Measurements from ENCODE around the gene IFI35.
A peak's percentile ranks its signal among the peaks of the same experiment; 100 is the strongest.
"Not testable (repeated sequence)": the region's sequence is repeated elsewhere in the genome, so short reads cannot be mapped to it uniquely, and the experiment has no call there.

Gene IFI35

DNA sequence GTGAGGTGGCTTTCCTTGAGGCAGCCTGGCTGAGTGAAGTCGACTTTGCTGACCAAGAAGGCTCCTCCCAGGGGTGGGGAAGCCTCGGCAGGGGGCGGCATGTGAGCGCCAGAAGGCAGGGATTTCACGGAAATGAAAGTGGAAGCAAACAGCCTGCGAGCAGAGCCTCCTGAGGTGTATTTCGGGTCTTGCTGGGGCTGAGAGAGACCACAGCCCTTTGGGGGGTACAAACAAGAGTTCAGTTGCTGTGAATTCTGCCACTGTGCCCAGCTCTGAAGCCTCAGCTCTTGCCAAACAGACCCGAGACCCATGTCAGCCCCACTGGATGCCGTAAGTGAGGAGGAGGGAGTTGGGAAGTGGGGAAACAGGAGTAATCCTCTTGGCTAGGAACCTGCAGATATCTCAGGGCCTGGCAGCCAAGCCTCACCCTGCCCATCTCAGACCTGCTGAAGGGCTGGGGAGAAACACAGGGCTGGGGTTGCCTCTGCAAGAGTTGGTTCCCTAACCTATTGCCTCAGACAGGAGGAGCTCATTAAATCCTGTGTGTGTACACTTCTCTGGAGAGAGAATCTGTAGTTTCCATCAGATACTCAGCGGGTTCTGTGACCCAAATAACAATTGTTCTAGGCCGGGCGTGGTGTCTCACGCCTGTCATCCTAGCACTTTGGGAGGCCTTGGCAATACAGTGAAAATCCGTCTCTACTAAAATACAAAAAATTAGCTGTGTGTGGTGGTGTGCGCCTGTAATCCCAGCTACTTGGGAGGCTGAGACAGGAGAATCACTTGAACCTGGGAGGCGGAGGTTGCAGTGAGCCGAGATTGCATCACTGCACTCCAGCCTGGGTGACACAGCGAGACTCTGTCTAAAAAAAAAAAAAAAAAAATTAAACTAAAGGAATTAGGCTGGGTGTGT, at the start of gene IFI35:
Gene IFI35, plus strand, starts transcription at position 146 of the 913 bp plus-strand sequence. Its CDS starts 164 bp downstream, at position 310.
- peak; percentile 84 for DNase-seq (ENCODE audit: low read depth, low spot score)

GRCh38 chr17:42964161-42964932, 42.2 kb upstream of the IFI35 start, which contains the start of gene AARSD1:
AARSD1 (minus strand) TSS chr17:42964454; CDS start chr17:42964440, 14 bp downstream.
- peak; percentile 98 for DNase-seq (ENCODE audit: low read depth, low spot score)

- DNase-seq (ENCODE audit: low read depth, low spot score): no peak
These were observed 38.7 kb upstream of the IFI35 start for GRCh38 chr17:42967925-42968324.

GRCh38 chr17:42969001-42969581, 37.5 kb upstream of the IFI35 start:
- DNase-seq (ENCODE audit: low read depth, low spot score): no peak

GRCh38 chr17:42971589-42971988, 35.0 kb upstream of the IFI35 start:
- DNase-seq (ENCODE audit: low read depth, low spot score): no peak

- not testable (repeated sequence) for DNase-seq (ENCODE audit: low read depth, low spot score)
These were observed 33.3 kb upstream of the IFI35 start for GRCh38 chr17:42973323-42973722.

GRCh38 chr17:42975265-42975664, 31.3 kb upstream of the IFI35 start:
- no peak for DNase-seq (ENCODE audit: low read depth, low spot score)

DNA sequence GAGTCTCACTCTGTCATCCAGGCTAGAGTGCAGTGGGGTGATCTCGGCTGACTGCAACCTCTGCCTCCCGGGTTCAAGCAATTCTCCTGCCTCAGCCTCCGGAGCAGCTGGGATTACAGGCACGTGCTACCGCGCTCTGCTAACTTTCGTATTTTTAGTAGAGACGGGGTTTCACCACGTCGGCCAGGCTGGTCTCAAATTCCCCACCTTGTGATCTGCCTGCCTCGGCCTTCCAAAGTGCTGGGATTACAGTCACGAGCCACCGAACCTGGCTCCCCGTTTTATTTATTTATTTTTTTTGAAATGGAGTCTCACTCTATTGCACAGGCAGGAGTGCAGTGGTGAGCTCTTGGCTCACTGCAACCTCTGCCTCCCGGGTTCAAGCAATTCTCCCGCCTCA, 30.9 kb upstream of the IFI35 start:
- DNase-seq (ENCODE audit: low read depth, low spot score): not testable (repeated sequence)

DNA sequence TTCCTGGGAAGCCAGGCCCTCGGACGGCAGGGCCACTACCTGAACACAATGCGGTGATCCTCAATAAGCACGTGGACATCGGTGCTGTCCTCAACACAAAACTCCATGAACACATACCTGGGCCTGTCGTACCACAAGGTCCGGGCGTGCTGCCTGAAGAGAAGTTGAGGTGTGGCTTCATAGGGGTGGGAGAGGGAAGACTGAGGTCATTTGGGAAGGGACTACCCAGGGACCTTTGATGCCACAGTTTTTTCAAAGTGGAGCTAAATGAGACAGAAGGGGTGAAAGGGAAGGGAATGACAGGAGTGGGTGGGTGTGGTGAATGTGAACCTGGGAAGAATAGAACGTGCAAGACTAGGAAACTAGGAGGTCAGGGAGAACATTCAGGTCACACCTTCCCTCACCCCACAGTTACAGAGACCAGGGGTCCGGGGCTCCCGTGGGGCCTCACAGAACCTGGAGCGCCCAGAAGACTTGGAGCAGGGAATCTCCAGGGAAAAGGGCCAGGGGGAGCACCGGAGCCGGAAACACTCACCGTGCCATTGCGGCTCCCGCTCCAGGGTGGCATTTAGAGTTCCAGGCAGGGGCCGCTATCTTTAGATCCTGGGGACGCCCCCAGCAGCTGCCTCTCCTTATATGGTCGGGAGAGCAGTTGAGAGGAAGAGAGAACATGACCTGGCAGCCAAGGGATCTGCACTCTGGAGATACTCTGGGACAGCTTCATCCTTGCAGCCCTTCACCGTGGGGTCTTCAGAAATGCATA, 26.9 kb upstream of the IFI35 start, which contains the start of gene PTGES3L:
Gene PTGES3L, minus strand, starts transcription at position 570 of the 763 bp plus-strand sequence. Its CDS starts 27 bp downstream, at position 543.
- DNase-seq (ENCODE audit: low read depth, low spot score): peak; percentile 87

DNA sequence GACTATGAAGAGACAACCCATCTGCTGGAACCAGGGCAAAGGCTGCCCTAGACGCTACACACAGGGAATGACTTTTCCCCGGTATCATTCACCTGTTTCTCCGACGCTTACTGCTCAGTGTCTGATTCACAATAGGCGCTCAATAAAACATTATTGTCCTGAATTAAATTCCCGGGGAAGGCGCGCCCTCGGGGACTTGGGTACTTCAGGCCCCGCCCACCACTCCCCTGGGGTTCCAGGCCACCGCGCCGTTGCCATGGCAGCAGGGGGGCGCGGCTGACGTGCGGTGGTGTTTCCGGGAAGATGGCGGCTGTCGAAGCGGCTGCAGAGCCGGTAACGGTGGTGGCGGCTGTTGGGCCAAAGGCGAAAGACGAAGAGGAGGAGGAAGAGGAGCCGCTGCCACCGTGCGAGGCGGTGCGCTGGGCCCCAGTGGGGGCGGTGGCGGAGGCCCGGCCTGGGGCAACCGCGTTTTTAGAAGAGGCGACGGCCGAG, 26.3 kb upstream of the IFI35 start, which contains the start of gene RUNDC1:
Gene RUNDC1, plus strand, starts transcription at position 292 of the 492 bp plus-strand sequence. Its CDS starts 12 bp downstream, at position 304.
- DNase-seq (ENCODE audit: low read depth, low spot score): peak; percentile 93

GRCh38 chr17:42980766-42981397, 25.7 kb upstream of the IFI35 start:
- DNase-seq (ENCODE audit: low read depth, low spot score): peak; percentile 74

- no peak for DNase-seq (ENCODE audit: low read depth, low spot score)
These were observed 24.3 kb upstream of the IFI35 start for GRCh38 chr17:42982266-42982665.

DNA sequence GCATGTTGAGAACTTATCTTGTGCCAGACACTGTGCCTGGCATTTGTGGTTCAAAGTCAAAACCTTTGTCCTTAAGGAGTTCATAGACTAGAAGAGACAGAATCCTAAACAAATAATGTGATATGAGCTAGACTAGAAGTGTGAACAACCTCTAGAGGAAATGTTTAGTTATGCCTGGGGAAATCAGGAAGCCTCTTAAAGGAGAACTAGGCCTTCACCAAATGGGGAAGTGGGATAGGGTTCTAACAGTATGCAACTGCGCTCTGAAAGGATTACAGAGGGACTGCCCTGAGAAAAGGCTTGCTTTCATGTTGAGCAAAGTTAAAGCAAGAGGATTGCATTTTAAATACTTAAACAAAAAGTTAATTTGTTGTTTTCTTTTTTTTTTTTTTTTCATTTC, 21.4 kb upstream of the IFI35 start:
- no peak for DNase-seq (ENCODE audit: low read depth, low spot score)

- no peak for DNase-seq (ENCODE audit: low read depth, low spot score)
These were observed 17.4 kb upstream of the IFI35 start for GRCh38 chr17:42989141-42989540.

DNA sequence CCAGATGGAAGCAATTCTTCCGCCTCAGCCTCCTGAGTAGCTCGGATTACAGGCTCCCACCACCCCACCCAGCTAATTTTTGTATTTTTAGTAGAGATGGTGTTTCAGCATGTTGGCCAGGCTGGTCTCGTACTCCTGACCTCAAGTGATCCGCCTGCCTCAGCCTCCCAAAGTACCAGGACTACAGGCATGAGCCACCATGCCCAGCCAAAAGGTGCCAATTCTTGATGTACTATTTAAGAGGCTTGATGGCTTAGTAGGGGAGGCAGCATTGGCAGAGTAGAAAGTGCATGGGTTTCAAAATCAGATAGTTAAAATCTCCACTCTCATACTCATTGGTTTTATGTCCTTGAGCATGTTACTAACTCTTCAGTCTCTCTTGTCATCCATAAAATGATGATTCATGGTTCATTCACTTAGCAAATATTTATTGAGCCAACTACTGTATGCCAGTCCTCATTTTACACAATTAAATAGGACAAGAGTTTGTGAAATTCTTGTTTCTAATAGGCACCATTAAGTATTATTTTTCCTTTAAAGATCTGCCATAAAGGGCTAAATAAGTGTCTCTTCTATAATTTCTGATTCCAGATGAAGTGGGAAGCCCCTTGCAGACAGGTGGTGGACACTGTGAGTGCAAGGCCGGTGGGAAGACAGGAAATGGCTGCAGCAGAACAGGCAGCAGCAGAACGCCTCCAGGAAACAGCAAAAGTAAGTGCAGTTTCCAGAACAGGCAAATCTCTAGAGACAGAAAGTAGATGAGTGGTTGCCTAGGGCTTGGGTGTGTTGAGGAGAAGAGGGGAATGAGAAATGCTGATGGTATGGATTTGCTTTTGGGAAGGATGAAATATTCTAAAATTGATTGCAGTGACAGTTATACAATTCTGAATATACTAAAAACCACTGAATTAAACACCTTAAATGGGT, 16.6 kb upstream of the IFI35 start:
- no peak for DNase-seq (ENCODE audit: low read depth, low spot score)

GRCh38 chr17:42991471-42991870, 15.1 kb upstream of the IFI35 start:
- DNase-seq (ENCODE audit: low read depth, low spot score): no peak

DNA sequence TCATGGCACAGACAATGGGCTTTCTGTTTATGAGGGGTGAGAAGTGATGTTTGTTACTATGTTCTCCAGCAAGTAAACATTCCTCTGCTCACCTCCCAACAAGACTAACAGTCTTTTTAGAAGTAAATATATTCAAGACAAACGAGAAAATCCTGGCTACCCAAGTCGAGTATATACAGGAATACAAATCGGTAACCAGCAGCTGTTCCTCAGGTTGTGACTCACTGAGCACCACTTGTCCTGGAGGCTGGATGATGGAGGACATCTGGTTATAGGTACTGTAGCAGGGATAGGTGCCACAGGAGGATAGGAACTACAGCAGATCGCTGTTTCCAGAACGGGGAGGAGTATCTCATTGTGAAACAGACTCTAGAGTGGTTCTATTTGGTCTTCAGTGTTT, 13.7 kb upstream of the IFI35 start:
- DNase-seq (ENCODE audit: low read depth, low spot score): no peak

- not testable (repeated sequence) for DNase-seq (ENCODE audit: low read depth, low spot score)
These were observed 12.7 kb upstream of the IFI35 start for GRCh38 chr17:42993913-42994312.

DNA sequence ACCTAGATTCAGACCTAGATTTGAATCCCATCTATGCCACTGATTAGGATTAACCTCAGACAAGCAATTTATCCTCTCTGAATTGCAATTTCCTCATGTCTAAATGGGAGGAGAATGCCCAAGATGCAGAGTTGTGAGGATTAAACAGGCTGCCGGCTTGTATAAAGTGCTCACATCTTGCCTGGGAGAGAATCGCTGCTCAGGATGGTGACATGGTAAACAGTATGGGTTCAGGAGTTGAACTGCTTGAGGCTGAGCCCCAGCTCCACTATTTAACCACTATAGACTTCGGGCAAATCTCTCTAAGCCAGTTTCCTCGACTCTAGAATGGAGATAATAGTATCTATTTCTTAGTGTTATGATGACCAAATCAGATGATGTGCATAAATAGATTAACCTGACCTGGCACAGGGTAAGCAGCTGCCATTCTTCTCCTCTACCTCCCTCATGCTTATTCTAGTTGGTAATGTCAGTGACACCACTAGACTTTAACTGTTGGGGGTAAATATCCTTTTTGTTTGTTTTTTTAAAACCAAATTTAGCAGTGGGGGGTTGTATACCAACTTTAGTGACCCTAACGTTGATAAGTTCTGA, 9.1 kb upstream of the IFI35 start:
- DNase-seq (ENCODE audit: low read depth, low spot score): no peak

Data from ELF-1 (cell line).